Hair follicle dermal papilla cell (primary cell): Measurements from ENCODE around the gene EEF1E1. TPM values are rescaled to one million over a fixed set of nuclear protein-coding genes. Genes with fewer than 3 reads are reported as not detected.

Experiments used
- total RNA-seq: library from RNA; depleted of rRNA; stranded (reverse); fragments of >200 nt; gene quantifications from 2 replicates; pipeline ENCODE4 v1.2.3, GENCODE V29; 2012

EEF1E1 gene
- 16.6 and 19.1 TPM in 2 replicates for total RNA-seq

GRCh38 chr6:8102122-8102958 is at the start of gene EEF1E1:
Gene EEF1E1, minus strand, starts transcription at chr6:8102548. Its CDS starts 27 bp downstream, at chr6:8102521.

GRCh38 chr6:8063761-8064637 is 38.3 kb downstream of the EEF1E1 start, which contains the start of gene BLOC1S5:
Gene BLOC1S5, minus strand, starts transcription at chr6:8064389. Its CDS starts 13 bp downstream, at chr6:8064376.

Other genes with a start within 250 kb of the EEF1E1 start
- gene TXNDC5, start 191.8 kb downstream of the EEF1E1 start, total RNA-seq = 435 and 448 TPM in 2 replicates
- 12.6 and 14.8 TPM in 2 replicates for gene BLOC1S5, start 38.2 kb downstream of the EEF1E1 start, total RNA-seq